ENCODE measurements around the gene ST6GAL1.

- TF ChIP-seq POLR2A (IDR thresholded peaks at IDR 0.05) (no peak), CTCF (IDR thresholded peaks at IDR 0.05) (no peak)
These were observed 66.0 kb downstream of the ST6GAL1 start for GRCh38 chr3:186996356-186996755.
